K562 (cell line): ENCODE measurements around the gene CCNY. TPM values are rescaled to one million over a fixed set of nuclear protein-coding genes. Genes with fewer than 3 reads are reported as not detected.

Experiments used
- ATF3 ChIP-seq, 2 experiments: fragments of 450-650 bp in 1 of 2; sonication (generic) in 1 of 2; formaldehyde crosslinking in 1 of 2; IDR thresholded peaks in 1 of 2; conservative IDR thresholded peaks in 1 of 2; 2 replicates each; pipeline versions ENCODE4 v1.6.1 to v1.8.1; 2016 to 2023; ENCODE audit warnings: mild to moderate bottlenecking in 2 of 2, moderate library complexity in 2 of 2, inconsistent platforms in 1 of 2, missing genetic modification reagents in 1 of 2
- BRD9 ChIP-seq: fragments of 450-650 bp; IDR thresholded peaks from 2 replicates; pipeline ENCODE4 v1.6.1; 2018; ENCODE audit warnings: low read depth; ENCODE audit not compliant: partially characterized antibody
- CEBPB ChIP-seq: fragments of 450-650 bp; IDR thresholded peaks from 2 replicates; pipeline ENCODE4 v1.6.1; 2016; ENCODE audit warnings: missing genetic modification characterization, missing compliant biosample characterization
- CHAMP1 ChIP-seq: fragments of 450-650 bp; IDR thresholded peaks from 2 replicates; pipeline ENCODE4 v1.6.1; 2016; ENCODE audit warnings: mild to moderate bottlenecking
- ELF1 ChIP-seq: fragments of 200-800 bp; sonication (Bioruptor generic); IDR thresholded peaks from 2 replicates; pipeline ENCODE4 v1.6.1; 2016; ENCODE audit warnings: missing genetic modification characterization, missing compliant biosample characterization
- ETV5 ChIP-seq: sonication (generic); formaldehyde crosslinking; IDR thresholded peaks from 2 replicates; pipeline ENCODE4 v1.4.0; 2020; ENCODE audit warnings: low read depth, mild to moderate bottlenecking, missing genetic modification reagents
- FOXP4 ChIP-seq: sonication (generic); formaldehyde crosslinking; IDR thresholded peaks from 2 replicates; pipeline ENCODE4 v1.8.0; 2022; ENCODE audit warnings: mild to moderate bottlenecking, missing genetic modification reagents, borderline replicate concordance
- HMG20B ChIP-seq: fragments of 250-450 bp; sonication (Bioruptor Pico); IDR thresholded peaks from 2 replicates; pipeline ENCODE4 v1.5.0; 2021; ENCODE audit warnings: mild to moderate bottlenecking
- KDM2B ChIP-seq: fragments of 250-450 bp; sonication (Bioruptor Pico); IDR thresholded peaks from 2 replicates; pipeline ENCODE4 v1.8.0; 2021; ENCODE audit warnings: mild to moderate bottlenecking, moderate library complexity
- LEF1 ChIP-seq: fragments of 450-650 bp; IDR thresholded peaks from 2 replicates; pipeline ENCODE4 v1.6.1; 2016; ENCODE audit warnings: mild to moderate bottlenecking
- NCOA6 ChIP-seq: fragments of 450-650 bp; IDR thresholded peaks from 2 replicates; pipeline ENCODE4 v1.6.1; 2017; ENCODE audit warnings: mild to moderate bottlenecking
- RAD21 ChIP-seq, 2 experiments: fragments of 250-450 bp in 1 of 2; fragments of 450-650 bp in 1 of 2; sonication (Bioruptor Pico) in 1 of 2; formaldehyde crosslinking in 1 of 2; IDR thresholded peaks in 1 of 2; conservative IDR thresholded peaks in 1 of 2; 2 replicates each; pipeline versions ENCODE4 v1.4.0 to v1.8.0; 2020 to 2022; ENCODE audit warnings: mild to moderate bottlenecking in 2 of 2, moderate library complexity in 1 of 2
- SMARCE1 ChIP-seq: fragments of 450-650 bp; IDR thresholded peaks from 2 replicates; pipeline ENCODE4 v1.7.1; 2016; ENCODE audit warnings: mild to moderate bottlenecking
- SRSF7 ChIP-seq: fragments of 200-400 bp; formaldehyde crosslinking; optimal IDR thresholded peaks from 2 replicates; pipeline ENCODE3; 2017; ENCODE audit warnings: mild to moderate bottlenecking, low read depth, low read length
- STAT5B ChIP-seq: fragments of 250-450 bp; sonication (Bioruptor Pico); IDR thresholded peaks from 2 replicates; pipeline ENCODE4 v1.8.0; 2021; ENCODE audit warnings: mild to moderate bottlenecking, inconsistent platforms
- U2AF2 ChIP-seq: fragments of 200-400 bp; formaldehyde crosslinking; optimal IDR thresholded peaks from 2 replicates; pipeline ENCODE3; 2017; ENCODE audit warnings: low read depth, mild to moderate bottlenecking, low read length
- ZBTB8A ChIP-seq: fragments of 450-650 bp; IDR thresholded peaks from 2 replicates; pipeline ENCODE4 v1.6.1; 2018; ENCODE audit warnings: mild to moderate bottlenecking, moderate library complexity; ENCODE audit not compliant: partially characterized antibody
- ZNF512 ChIP-seq: IDR thresholded peaks from 2 replicates; pipeline ENCODE4 v1.6.1; 2016; ENCODE audit warnings: missing genetic modification characterization, missing compliant biosample characterization
- ZNF695 ChIP-seq: fragments of 450-650 bp; formaldehyde crosslinking; IDR thresholded peaks from 2 replicates; pipeline ENCODE4 v1.4.0; 2020; ENCODE audit warnings: mild to moderate bottlenecking, moderate library complexity
- polyA plus RNA-seq, 8 experiments: library from polyadenylated mRNA; depleted of rRNA in 4 of 8; stranded (reverse) in 5 of 8; unstranded in 3 of 8; fragments of >200 nt; fragmentation: Nextera tagmentation in 2 of 8; fragmentation: Illumina TruSeq in 1 of 8; extraction: Ambion mirVana in 2 of 8; extraction: Trizol in 1 of 8; gene quantifications; 2 replicates each; pipeline versions ENCODE4 v1.2.1 to v1.2.3, GENCODE V29; 2011 to 2014; ENCODE audit warnings: inconsistent platforms in 1 of 8, missing spikeins in 1 of 8
- total RNA-seq, 7 experiments: library from RNA; depleted of rRNA in 6 of 7; stranded (reverse); fragments of >200 nt in 6 of 7; fragmentation: Illumina TruSeq in 2 of 7; extraction: Trizol in 2 of 7; gene quantifications; 2 replicates each; pipeline versions ENCODE4 v1.2.1 to v1.2.3, GENCODE V29; 2011 to 2021; ENCODE audit warnings: low replicate concordance in 1 of 7

The CCNY gene
- total and polyA plus RNA-seq, 9 of the 15 experiments (the other 6 are each of a cell fraction or from before 2014, with no cell fraction given), result 8.4 to 109 (median 38.6) TPM

- TF ChIP-seq ZNF512 (tag) (peak; percentile 62; the same call in 1 of the 2 replicates), NCOA6 (no peak), FOXP4 (no peak), ZBTB8A (no peak), CHAMP1 (peak; percentile 80), ZNF695 (no peak), HMG20B (no peak), BRD9 (peak; percentile 80), ATF3 (IDR thresholded peaks at IDR 0.05) (peak; percentile 76; the same call in 1 of the 2 replicates), ATF3 (CRISPR knock-in tag; conservative IDR thresholded peaks at IDR 0.05) (no peak), ETV5 (CRISPR knock-in tag) (no peak), SMARCE1 (0 out of 2 replicates have a peak, but pooled peaks have one; percentile 15), STAT5B (CRISPR knock-in tag) (no peak), LEF1 (0 out of 2 replicates have a peak, but pooled peaks have one; percentile 33), CEBPB (tag) (peak; percentile 50; the same call in 1 of the 2 replicates), U2AF2 (no peak), RAD21 (CRISPR knock-in tag; conservative IDR thresholded peaks at IDR 0.05 in 1 of 2, IDR thresholded peaks at IDR 0.05 in 1 of 2) (no peak), ELF1 (tag) (no peak), SRSF7 (no peak), KDM2B (CRISPR knock-in tag) (no peak)
Measured at GRCh38 chr10:35540296-35541164, 204.2 kb downstream of the CCNY start (continued).
